Measurements from ENCODE around the gene R3HDM2.
A peak's percentile ranks its signal among the peaks of the same experiment; 100 is the strongest.

Gene R3HDM2

GRCh38 chr12:57467212-57467874 is 36.5 kb upstream of the R3HDM2 start:
- no peak for DNase-seq

GRCh38 chr12:57465747-57466505 is 35.1 kb upstream of the R3HDM2 start:
- no peak for DNase-seq

- DNase-seq: no peak
Observed at GRCh38 chr12:57465030-57465746, 34.3 kb upstream of the R3HDM2 start.

- DNase-seq: no peak
Observed at GRCh38 chr12:57464569-57464968, 33.7 kb upstream of the R3HDM2 start.

GRCh38 chr12:57462912-57463253 is 32.0 kb upstream of the R3HDM2 start:
- DNase-seq: no peak

- peak; percentile 93 for DNase-seq
Observed at GRCh38 chr12:57462251-57462911, 31.5 kb upstream of the R3HDM2 start.

- no peak for DNase-seq
Observed at GRCh38 chr12:57461917-57462250, 31.0 kb upstream of the R3HDM2 start.

- DNase-seq: peak; percentile 87
Observed at GRCh38 chr12:57461276-57461916, 30.6 kb upstream of the R3HDM2 start.

- DNase-seq: peak; percentile 17
Observed at GRCh38 chr12:57460841-57461275, 30.0 kb upstream of the R3HDM2 start.

GRCh38 chr12:57460468-57460784 is 29.6 kb upstream of the R3HDM2 start:
- DNase-seq: no peak

GRCh38 chr12:57459750-57460467 is 29.1 kb upstream of the R3HDM2 start, which contains the start of gene GLI1:
Gene GLI1, plus strand, starts transcription at chr12:57459785. Its CDS starts 3,907 bp downstream, at chr12:57463692.
- DNase-seq: no peak

GRCh38 chr12:57459055-57459749 is 28.4 kb upstream of the R3HDM2 start:
- DNase-seq: peak; percentile 97

GRCh38 chr12:57458665-57459054 is 27.8 kb upstream of the R3HDM2 start:
- no peak for DNase-seq

GRCh38 chr12:57456737-57457490 is 26.1 kb upstream of the R3HDM2 start:
- DNase-seq: no peak

- DNase-seq: peak; percentile 65
Observed at GRCh38 chr12:57456145-57456700, 25.4 kb upstream of the R3HDM2 start.

GRCh38 chr12:57455374-57456144 is 24.7 kb upstream of the R3HDM2 start:
- DNase-seq: peak; percentile 37

GRCh38 chr12:57454566-57455373 is 23.9 kb upstream of the R3HDM2 start, which contains the start of gene INHBE:
Gene INHBE, plus strand, starts transcription at chr12:57455307. Its CDS starts 230 bp downstream, at chr12:57455537.
- peak; percentile 99 for DNase-seq

GRCh38 chr12:57454213-57454565 is 23.3 kb upstream of the R3HDM2 start:
- no peak for DNase-seq
